ENCODE data around the gene SCAANT1.

Gene SCAANT1

GRCh38 chr3:63950698-63951097 is 38.5 kb upstream of the SCAANT1 start:
- H3K9ac ChIP-seq = no peak overlapping the region
- TF ChIP-seq Cebpa-rat (IDR thresholded peaks at IDR 0.05) = no peak
- H3K36me3 ChIP-seq = peaks cover 69% of the 10 kb centered on the region
- peaks cover 16% of the 10 kb centered on the region for H3K4me1 ChIP-seq
- no peaks in the 10 kb centered on the region for H3K27me3 ChIP-seq
- H3K4me3 ChIP-seq = no peak overlapping the region
- no peak overlapping the region for H3K27ac ChIP-seq
- peaks cover 81% of the 10 kb centered on the region for H4K20me1 ChIP-seq
- H3K4me2 ChIP-seq = no peak overlapping the region
- H3K9me3 ChIP-seq = no peaks in the 10 kb centered on the region

- no peak overlapping the region for H3K4me3 ChIP-seq
- no peak overlapping the region for H3K9ac ChIP-seq
- peaks cover 85% of the 10 kb centered on the region for H4K20me1 ChIP-seq
- no peak overlapping the region for H3K4me2 ChIP-seq
- no peak for TF ChIP-seq Cebpa-rat (IDR thresholded peaks at IDR 0.05)
- H3K4me1 ChIP-seq = peaks cover 24% of the 10 kb centered on the region
- no peak overlapping the region for H3K27ac ChIP-seq
- H3K27me3 ChIP-seq = no peaks in the 10 kb centered on the region
- peaks cover 61% of the 10 kb centered on the region for H3K36me3 ChIP-seq
- no peaks in the 10 kb centered on the region for H3K9me3 ChIP-seq
Measured at GRCh38 chr3:63949005-63949404, 36.8 kb upstream of the SCAANT1 start.

GRCh38 chr3:63947594-63947993 is 35.4 kb upstream of the SCAANT1 start:
- Histone ChIP-seq H3K27me3 (no peaks in the 10 kb centered on the region), H4K20me1 (peaks cover 98% of the 10 kb centered on the region), H3K9ac (no peak overlapping the region), H3K4me1 (peaks cover 24% of the 10 kb centered on the region), H3K36me3 (peaks cover 62% of the 10 kb centered on the region), H3K27ac (no peak overlapping the region), H3K9me3 (no peaks in the 10 kb centered on the region), H3K4me2 (no peak overlapping the region), H3K4me3 (no peak overlapping the region)
- TF ChIP-seq Cebpa-rat (IDR thresholded peaks at IDR 0.05) = no peak

- H3K4me3 ChIP-seq = no peak overlapping the region
- no peak for TF ChIP-seq Cebpa-rat (IDR thresholded peaks at IDR 0.05)
- H3K4me1 ChIP-seq = peaks cover 24% of the 10 kb centered on the region
- no peak overlapping the region for H3K9ac ChIP-seq
- H3K27ac ChIP-seq = no peak overlapping the region
- no peaks in the 10 kb centered on the region for H3K27me3 ChIP-seq
- H3K4me2 ChIP-seq = no peak overlapping the region
- peaks cover 60% of the 10 kb centered on the region for H3K36me3 ChIP-seq
- H3K9me3 ChIP-seq = no peaks in the 10 kb centered on the region
- H4K20me1 ChIP-seq = peaks cover 98% of the 10 kb centered on the region
Measured at GRCh38 chr3:63946753-63947152, 34.6 kb upstream of the SCAANT1 start.

- peaks cover 98% of the 10 kb centered on the region for H4K20me1 ChIP-seq
- no peak overlapping the region; the same call in 1 of the 2 replicates for H3K27ac ChIP-seq
Measured at GRCh38 chr3:63945558-63946096, 33.4 kb upstream of the SCAANT1 start.

GRCh38 chr3:63943678-63944077 is 31.5 kb upstream of the SCAANT1 start:
- peaks cover 39% of the 10 kb centered on the region for H3K4me1 ChIP-seq
- no peak overlapping the region for H3K4me3 ChIP-seq
- H4K20me1 ChIP-seq = peaks cover 95% of the 10 kb centered on the region
- TF ChIP-seq Cebpa-rat (IDR thresholded peaks at IDR 0.05) = no peak
- no peak overlapping the region for H3K4me2 ChIP-seq
- no peak overlapping the region for H3K27ac ChIP-seq
- H3K27me3 ChIP-seq = no peaks in the 10 kb centered on the region
- H3K36me3 ChIP-seq = peaks cover 77% of the 10 kb centered on the region
- no peak overlapping the region for H3K9ac ChIP-seq
- no peaks in the 10 kb centered on the region for H3K9me3 ChIP-seq

More at GRCh38 chr3:63945558-63946096, 33.4 kb upstream of the SCAANT1 start:
- H3K4me1 ChIP-seq = peaks cover 24% of the 10 kb centered on the region
- peaks cover 68% of the 10 kb centered on the region for H3K36me3 ChIP-seq
- H3K4me2 ChIP-seq = peak overlapping the region; percentile 17
- TF ChIP-seq Cebpa-rat (IDR thresholded peaks at IDR 0.05) = no peak
- no peak overlapping the region for H3K9ac ChIP-seq
- no peaks in the 10 kb centered on the region for H3K27me3 ChIP-seq
- no peaks in the 10 kb centered on the region for H3K9me3 ChIP-seq
- H3K4me3 ChIP-seq = no peak overlapping the region

GRCh38 chr3:63942528-63942927 is 30.3 kb upstream of the SCAANT1 start:
- Histone ChIP-seq H4K20me1 (peaks cover 95% of the 10 kb centered on the region), H3K4me3 (no peak overlapping the region), H3K27ac (no peak overlapping the region), H3K36me3 (peaks cover 75% of the 10 kb centered on the region), H3K9me3 (no peaks in the 10 kb centered on the region), H3K4me2 (no peak overlapping the region), H3K4me1 (peaks cover 49% of the 10 kb centered on the region), H3K27me3 (no peaks in the 10 kb centered on the region), H3K9ac (no peak overlapping the region)
- TF ChIP-seq Cebpa-rat (IDR thresholded peaks at IDR 0.05) = no peak

GRCh38 chr3:63940389-63940757 is 28.2 kb upstream of the SCAANT1 start:
- Histone ChIP-seq H3K4me3 (no peak overlapping the region), H3K36me3 (peaks cover 74% of the 10 kb centered on the region), H3K4me1 (peaks cover 30% of the 10 kb centered on the region), H3K9me3 (no peaks in the 10 kb centered on the region), H3K4me2 (no peak overlapping the region), H4K20me1 (peaks cover 94% of the 10 kb centered on the region), H3K27me3 (no peaks in the 10 kb centered on the region), H3K9ac (no peak overlapping the region), H3K27ac (no peak overlapping the region)
- TF ChIP-seq Cebpa-rat (IDR thresholded peaks at IDR 0.05) = no peak

GRCh38 chr3:63937661-63938651 is 25.8 kb upstream of the SCAANT1 start:
- H3K9ac ChIP-seq = no peak overlapping the region
- no peaks in the 10 kb centered on the region for H3K27me3 ChIP-seq
- H4K20me1 ChIP-seq = peaks cover 95% of the 10 kb centered on the region
- peaks cover 71% of the 10 kb centered on the region for H3K36me3 ChIP-seq
- H3K4me1 ChIP-seq = peaks cover 39% of the 10 kb centered on the region
- H3K4me2 ChIP-seq = no peak overlapping the region
- no peaks in the 10 kb centered on the region for H3K9me3 ChIP-seq
- no peak overlapping the region for H3K4me3 ChIP-seq
- TF ChIP-seq Cebpa-rat (IDR thresholded peaks at IDR 0.05) = peak; percentile 51; the same call in 1 of the 2 replicates
- H3K27ac ChIP-seq = no peak overlapping the region

GRCh38 chr3:63936925-63937324 is 24.7 kb upstream of the SCAANT1 start:
- H3K4me3 ChIP-seq = no peak overlapping the region
- no peaks in the 10 kb centered on the region for H3K9me3 ChIP-seq
- no peak overlapping the region for H3K9ac ChIP-seq
- H3K27me3 ChIP-seq = no peaks in the 10 kb centered on the region
- peaks cover 49% of the 10 kb centered on the region for H3K4me1 ChIP-seq
- peaks cover 65% of the 10 kb centered on the region for H3K36me3 ChIP-seq
- H3K27ac ChIP-seq = no peak overlapping the region
- no peak overlapping the region for H3K4me2 ChIP-seq
- no peak for TF ChIP-seq Cebpa-rat (IDR thresholded peaks at IDR 0.05)
- H4K20me1 ChIP-seq = peaks cover 96% of the 10 kb centered on the region

Data from BLaER1 (cell line).